ACHN (cell line): ENCODE measurements around the gene CELF1.
"Not testable (repeated sequence)": the region's sequence is repeated elsewhere in the genome, so short reads cannot be mapped to it uniquely, and the experiment has no call there.

ENCODE experiments used
- DNase-seq: peaks from one replicate; pipeline ENCODE4 v3.0.0-alpha.2; 2015
- in situ Hi-C: cut with HindIII; loops from 2 replicates; pipeline ENCODE4 v1.10.0; 2017; ENCODE audit warnings: low sequenced_read_pairs, low pct_ligation_motif_present, low pct_unique_long_range_greater_than_20kb

CELF1 gene

GRCh38 chr11:47470671-47471070, 82.3 kb downstream of the CELF1 start:
- no peak for DNase-seq
- in situ Hi-C loops, result no loop called here

GRCh38 chr11:47469361-47470179, 83.4 kb downstream of the CELF1 start:
- in situ Hi-C loops, result no loop called here
- no peak for DNase-seq

GRCh38 chr11:47468598-47469214, 84.2 kb downstream of the CELF1 start:
- in situ Hi-C loops, result no loop called here
- DNase-seq, result no peak

- in situ Hi-C loops, result no loop called here
- DNase-seq, result no peak
Observed at GRCh38 chr11:47467357-47467756, 85.6 kb downstream of the CELF1 start.

- in situ Hi-C loops, result no loop called here
- no peak for DNase-seq
Observed at GRCh38 chr11:47466701-47467250, 86.2 kb downstream of the CELF1 start.

- in situ Hi-C loops, result no loop called here
Observed at GRCh38 chr11:47466201-47466600, 86.7 kb downstream of the CELF1 start.

GRCh38 chr11:47464483-47464882, 88.4 kb downstream of the CELF1 start:
- in situ Hi-C loops, result no loop called here
- no peak for DNase-seq

More at GRCh38 chr11:47466201-47466600, 86.7 kb downstream of the CELF1 start:
- no peak for DNase-seq

GRCh38 chr11:47461876-47462275, 91.1 kb downstream of the CELF1 start:
- in situ Hi-C loops, result no loop called here
- DNase-seq, result no peak

GRCh38 chr11:47460571-47461235, 92.2 kb downstream of the CELF1 start:
- in situ Hi-C loops, result no loop called here
- no peak for DNase-seq

- in situ Hi-C loops, result not testable (repeated sequence)
- peak; percentile 78 for DNase-seq
Observed at GRCh38 chr11:47454258-47454671, 98.7 kb downstream of the CELF1 start.

- in situ Hi-C loops, result no loop called here
- no peak for DNase-seq
Observed at GRCh38 chr11:47453365-47453764, 99.6 kb downstream of the CELF1 start.

GRCh38 chr11:47451990-47452389, 100.9 kb downstream of the CELF1 start:
- DNase-seq, result no peak
- in situ Hi-C loops, result no loop called here

- in situ Hi-C loops, result no loop called here
- no peak for DNase-seq
Observed at GRCh38 chr11:47451436-47451835, 101.5 kb downstream of the CELF1 start.

- in situ Hi-C loops, result no loop called here
- DNase-seq, result no peak
Observed at GRCh38 chr11:47449541-47449940, 103.4 kb downstream of the CELF1 start.

GRCh38 chr11:47448566-47449427, 104.1 kb downstream of the CELF1 start, which contains the start of gene RAPSN:
Gene RAPSN (minus strand): TSS chr11:47449136. CDS start chr11:47448964, 172 bp downstream.
- in situ Hi-C loops, result no loop called here

GRCh38 chr11:47447906-47448305, 105.0 kb downstream of the CELF1 start:
- no peak for DNase-seq
- in situ Hi-C loops, result no loop called here

More at GRCh38 chr11:47448566-47449427, 104.1 kb downstream of the CELF1 start, which contains the start of gene RAPSN:
- DNase-seq, result no peak

GRCh38 chr11:47446833-47447232, 106.1 kb downstream of the CELF1 start:
- DNase-seq, result no peak
- in situ Hi-C loops, result no loop called here

- DNase-seq, result no peak
- in situ Hi-C loops, result no loop called here
Observed at GRCh38 chr11:47445840-47446239, 107.1 kb downstream of the CELF1 start.
